HG02763 (cell line): ENCODE results near the gene CTDSP2.
"Not testable (repeated sequence)": the region's sequence is repeated elsewhere in the genome, so short reads cannot be mapped to it uniquely, and the experiment has no call there.

ENCODE experiments used
- ATAC-seq: cut with Tn5 transposase; IDR thresholded peaks from one replicate; pipeline ENCODE4 v1.9.1; 2021; ENCODE audit warnings: mild to moderate bottlenecking, moderate library complexity; ENCODE audit not compliant: unreplicated experiment

The CTDSP2 gene

GRCh38 chr12:57783861-57784260, 62.7 kb downstream of the CTDSP2 start:
- ATAC-seq: no peak

- no peak for ATAC-seq
Measured at GRCh38 chr12:57783466-57783801, 63.1 kb downstream of the CTDSP2 start.

- ATAC-seq: peak; percentile 91
Measured at GRCh38 chr12:57782608-57783465, 63.7 kb downstream of the CTDSP2 start, which contains the start of gene TSFM. Gene TSFM, plus strand, starts transcription at chr12:57782787. Its CDS starts 15 bp downstream, at chr12:57782802.

GRCh38 chr12:57782243-57782607, 64.3 kb downstream of the CTDSP2 start:
- ATAC-seq: no peak

GRCh38 chr12:57781801-57782200, 64.7 kb downstream of the CTDSP2 start:
- ATAC-seq: no peak

GRCh38 chr12:57781244-57781643, 65.3 kb downstream of the CTDSP2 start:
- no peak for ATAC-seq

GRCh38 chr12:57780284-57780897, 66.1 kb downstream of the CTDSP2 start:
- no peak for ATAC-seq

- ATAC-seq: no peak
Measured at GRCh38 chr12:57779736-57780135, 66.8 kb downstream of the CTDSP2 start.

- no peak for ATAC-seq
Measured at GRCh38 chr12:57777911-57778310, 68.6 kb downstream of the CTDSP2 start.

DNA sequence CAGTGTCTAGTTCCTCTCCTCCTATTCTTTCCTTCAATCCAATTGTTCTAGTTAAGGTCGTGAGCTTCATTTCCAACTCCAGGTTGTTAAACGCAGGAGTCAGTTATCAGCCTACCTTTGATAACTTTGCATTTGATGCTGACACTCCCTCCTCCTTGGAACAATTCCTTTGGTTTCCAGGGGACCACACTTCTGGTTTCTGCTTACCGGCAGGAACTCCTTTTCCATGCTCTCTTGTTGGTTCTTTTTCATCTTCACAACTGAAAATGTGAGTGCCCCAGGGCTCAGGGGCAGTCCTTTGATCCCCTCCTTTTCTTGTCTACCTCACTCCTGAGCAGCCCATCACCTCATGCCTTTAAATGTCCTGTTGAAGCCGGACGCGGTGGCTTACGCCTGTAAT, 69.2 kb downstream of the CTDSP2 start:
- no peak for ATAC-seq

- no peak for ATAC-seq
Measured at GRCh38 chr12:57776247-57776587, 70.3 kb downstream of the CTDSP2 start.

DNA sequence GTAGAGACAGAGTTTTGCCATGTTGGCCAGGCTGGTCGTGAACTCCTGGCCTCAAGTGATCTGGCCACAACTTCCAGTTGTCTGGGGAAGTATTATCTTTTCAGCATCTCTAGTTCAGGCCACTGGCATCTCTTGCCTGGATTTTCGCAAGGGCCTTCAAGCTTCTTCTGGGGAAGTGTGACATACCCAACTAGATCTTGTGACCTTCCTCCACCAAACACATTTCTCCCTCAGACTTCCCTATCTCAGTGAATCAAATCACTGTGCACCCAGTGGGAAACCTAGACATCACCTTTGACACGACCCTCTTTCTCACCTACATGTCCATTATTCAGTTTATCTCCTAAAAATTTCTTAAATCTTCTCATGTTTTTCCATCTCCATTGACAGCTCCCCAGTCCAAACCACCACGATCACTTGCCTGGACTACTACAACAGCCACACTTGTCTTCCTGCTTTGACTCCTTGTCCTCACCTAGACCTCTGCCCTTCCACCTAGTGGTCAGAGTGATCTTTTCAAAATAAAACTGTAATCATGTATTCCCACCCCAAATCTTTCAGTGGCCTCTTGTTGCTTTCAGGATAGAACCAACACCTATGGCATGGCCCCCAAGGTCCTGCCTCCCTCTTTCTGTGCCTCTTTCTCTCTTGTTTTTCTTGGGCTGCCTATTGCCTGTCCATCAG, 70.8 kb downstream of the CTDSP2 start:
- ATAC-seq: no peak

- no peak for ATAC-seq
Measured at GRCh38 chr12:57775044-57775443, 71.5 kb downstream of the CTDSP2 start.

DNA sequence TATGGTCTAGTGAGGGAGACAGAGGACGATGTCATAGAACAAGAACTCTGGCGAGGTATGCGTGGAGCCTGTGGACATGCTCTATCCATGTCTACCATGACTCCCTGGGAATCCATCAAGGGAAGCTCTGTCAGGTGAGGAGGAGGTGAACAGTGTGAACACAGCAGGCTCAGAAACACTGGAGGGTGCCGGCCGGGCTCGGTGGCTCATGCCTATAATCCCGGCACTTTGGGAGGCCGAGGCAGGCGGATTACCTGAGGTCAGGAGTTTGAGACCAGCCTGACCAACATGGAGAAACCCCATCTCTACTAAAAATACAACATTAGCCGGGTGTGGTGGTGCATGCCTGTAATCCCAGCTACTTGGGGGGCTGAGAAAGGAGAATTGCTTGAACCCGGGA, 71.9 kb downstream of the CTDSP2 start:
- ATAC-seq: not testable (repeated sequence)

DNA sequence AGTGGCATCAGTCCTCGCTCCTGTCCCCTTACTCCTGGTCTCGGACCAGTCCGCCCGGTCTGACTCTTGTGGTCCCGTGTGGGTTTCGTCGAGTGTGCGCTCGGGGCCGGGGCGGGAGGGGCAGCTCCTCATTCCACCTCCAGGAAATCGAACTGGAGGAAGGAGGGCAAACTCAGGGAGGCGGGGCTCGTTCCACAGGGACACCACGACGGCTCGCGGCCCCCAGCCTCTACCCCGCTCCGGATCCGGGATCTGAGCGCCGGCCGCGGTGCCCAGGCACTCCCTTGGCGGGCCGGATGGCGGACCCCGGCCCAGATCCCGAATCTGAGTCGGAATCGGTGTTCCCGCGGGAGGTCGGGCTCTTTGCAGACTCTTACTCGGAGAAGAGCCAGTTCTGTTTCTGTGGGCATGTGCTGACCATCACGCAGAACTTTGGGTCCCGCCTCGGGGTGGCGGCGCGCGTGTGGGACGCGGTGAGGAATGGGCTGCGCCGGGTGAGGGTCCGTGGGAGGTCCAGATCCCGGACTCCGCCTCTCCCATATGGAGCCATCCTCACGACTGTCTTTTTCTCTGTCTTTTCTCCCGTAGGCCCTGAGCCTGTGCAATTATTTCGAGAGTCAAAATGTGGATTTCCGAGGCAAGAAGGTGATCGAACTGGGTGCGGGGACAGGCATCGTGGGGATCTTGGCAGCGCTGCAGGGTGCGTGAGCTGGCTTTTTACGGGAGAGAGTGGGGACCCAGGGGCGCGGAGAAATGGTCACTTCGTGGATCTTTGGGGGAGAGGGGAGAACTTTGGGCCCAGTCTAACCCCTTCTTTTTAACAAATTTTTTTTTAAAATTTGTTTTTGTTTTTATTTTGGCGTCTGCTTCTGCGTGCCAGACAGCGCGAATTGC, 73.9 kb downstream of the CTDSP2 start, which contains the start of gene EEF1AKMT3:
Gene EEF1AKMT3, plus strand, starts transcription at position 186 of the 894 bp plus-strand sequence. Its CDS starts 111 bp downstream, at position 297.
- peak; percentile 28 for ATAC-seq

GRCh38 chr12:57771873-57772428, 74.6 kb downstream of the CTDSP2 start, which contains the start of gene METTL1:
Gene METTL1, minus strand, starts transcription at chr12:57772105. Its CDS starts 22 bp downstream, at chr12:57772083.
- ATAC-seq: peak; percentile 76

- ATAC-seq: peak; percentile 67
Measured at GRCh38 chr12:57771236-57771872, 75.2 kb downstream of the CTDSP2 start.

DNA sequence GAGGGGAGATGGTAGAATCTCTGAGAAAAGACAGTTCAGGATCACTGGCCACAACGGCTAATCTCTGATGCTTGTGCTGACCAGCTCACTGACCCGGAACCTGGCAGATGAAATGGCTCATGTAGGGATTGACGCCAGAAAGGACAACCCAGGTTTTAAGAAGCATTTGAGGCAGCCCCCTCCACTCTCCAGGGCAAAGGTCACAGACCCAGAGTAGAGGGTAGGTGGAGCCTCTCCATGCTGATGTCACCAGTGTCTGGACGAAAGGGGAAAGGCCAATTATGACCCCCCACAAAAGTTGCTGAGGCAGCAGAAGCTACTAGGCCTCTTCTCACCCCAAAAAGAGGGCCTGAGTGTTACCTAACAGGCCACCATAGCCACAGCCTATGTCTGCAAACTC, 75.8 kb downstream of the CTDSP2 start:
- ATAC-seq: no peak
